Measurements from ENCODE around the gene PCDH10. TPM values are rescaled to one million over a fixed set of nuclear protein-coding genes. Genes with fewer than 3 reads are reported as not detected.

PCDH10 gene
- total RNA-seq, 2 donors from 2014 or later: 0.26 to 0.33 TPM

DNA sequence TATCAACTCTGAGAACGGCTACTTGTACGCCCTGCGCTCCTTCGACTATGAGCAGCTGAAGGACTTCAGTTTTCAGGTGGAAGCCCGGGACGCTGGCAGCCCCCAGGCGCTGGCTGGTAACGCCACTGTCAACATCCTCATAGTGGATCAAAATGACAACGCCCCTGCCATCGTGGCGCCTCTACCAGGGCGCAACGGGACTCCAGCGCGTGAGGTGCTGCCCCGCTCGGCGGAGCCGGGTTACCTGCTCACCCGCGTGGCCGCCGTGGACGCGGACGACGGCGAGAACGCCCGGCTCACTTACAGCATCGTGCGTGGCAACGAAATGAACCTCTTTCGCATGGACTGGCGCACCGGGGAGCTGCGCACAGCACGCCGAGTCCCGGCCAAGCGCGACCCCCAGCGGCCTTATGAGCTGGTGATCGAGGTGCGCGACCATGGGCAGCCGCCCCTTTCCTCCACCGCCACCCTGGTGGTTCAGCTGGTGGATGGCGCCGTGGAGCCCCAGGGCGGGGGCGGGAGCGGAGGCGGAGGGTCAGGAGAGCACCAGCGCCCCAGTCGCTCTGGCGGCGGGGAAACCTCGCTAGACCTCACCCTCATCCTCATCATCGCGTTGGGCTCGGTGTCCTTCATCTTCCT, 2.7 kb downstream of the PCDH10 start:
- WGBS, 2 donors: 1% methylated on average over 23 to 40 of the region's 62 CpGs
- H3K9me3 ChIP-seq: no peaks in the 10 kb centered on the region
- TF ChIP-seq POLR2A (IDR thresholded peaks at IDR 0.05): no peak
- TF ChIP-seq CTCF (IDR thresholded peaks at IDR 0.05): no peak
- intact Hi-C loops (cut with DNase I): no loop called here
- H3K4me1 ChIP-seq: peaks cover 61% of the 10 kb centered on the region
- no peak overlapping the region for H3K4me3 ChIP-seq
- no peaks in the 10 kb centered on the region for H3K36me3 ChIP-seq (replicated peaks in 1 of 2; ENCODE audit: insufficient read depth in 1 of 2, low read depth in 2 of 2)
- peaks cover 4 to 35% of the 10 kb centered on the region in 2 donors for H3K27me3 ChIP-seq
- DNase-seq: no peak
- ATAC-seq: no peak
- H3K27ac ChIP-seq: no peak overlapping the region

GRCh38 chr4:133152330-133152821, 3.3 kb downstream of the PCDH10 start:
- peaks cover 56% of the 10 kb centered on the region for H3K4me1 ChIP-seq
- no peak overlapping the region for H3K27ac ChIP-seq
- intact Hi-C loops (cut with DNase I): no loop called here
- peaks cover 9 to 35% of the 10 kb centered on the region in 2 donors for H3K27me3 ChIP-seq
- H3K36me3 ChIP-seq (replicated peaks in 1 of 2; ENCODE audit: insufficient read depth in 1 of 2, low read depth in 2 of 2): no peaks in the 10 kb centered on the region
- WGBS, 2 donors: 1 to 5% methylated on average over 11 to 26 of the region's 26 CpGs
- no peaks in the 10 kb centered on the region for H3K9me3 ChIP-seq
- ATAC-seq: no peak
- no peak overlapping the region for H3K4me3 ChIP-seq
- DNase-seq: no peak
- TF ChIP-seq CTCF (IDR thresholded peaks at IDR 0.05): no peak
- TF ChIP-seq POLR2A (IDR thresholded peaks at IDR 0.05): no peak

GRCh38 chr4:133152831-133153481, 3.9 kb downstream of the PCDH10 start:
- H3K27me3 ChIP-seq: peaks cover 9 to 32% of the 10 kb centered on the region in 2 donors
- WGBS, 2 donors: 1 to 2% methylated on average over 20 of the region's 20 CpGs
- no peak for ATAC-seq
- H3K4me3 ChIP-seq: no peak overlapping the region
- DNase-seq: no peak
- H3K9me3 ChIP-seq: no peaks in the 10 kb centered on the region
- intact Hi-C loops (cut with DNase I): no loop called here
- peaks cover 51% of the 10 kb centered on the region for H3K4me1 ChIP-seq
- H3K36me3 ChIP-seq (replicated peaks in 1 of 2; ENCODE audit: insufficient read depth in 1 of 2, low read depth in 2 of 2): no peaks in the 10 kb centered on the region
- TF ChIP-seq POLR2A (IDR thresholded peaks at IDR 0.05) (no peak), CTCF (IDR thresholded peaks at IDR 0.05) (no peak)
- no peak overlapping the region for H3K27ac ChIP-seq

DNA sequence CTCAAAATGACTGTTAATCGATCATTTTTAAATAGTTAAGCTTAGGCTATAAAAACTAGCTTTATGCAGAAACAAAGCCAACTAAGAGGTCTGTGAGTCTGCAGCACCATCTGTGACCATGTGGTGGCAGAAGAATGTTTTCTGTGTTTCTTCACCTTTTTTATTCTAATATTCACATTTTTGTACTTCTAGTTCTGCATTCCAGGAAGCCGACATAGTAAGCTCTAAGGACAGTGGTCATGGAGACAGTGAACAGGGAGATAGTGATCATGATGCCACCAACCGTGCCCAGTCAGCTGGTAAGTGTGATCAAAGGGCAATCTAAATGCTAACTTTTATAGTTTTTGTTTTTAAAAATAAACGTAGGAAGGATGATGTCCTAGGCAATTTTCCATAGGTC, 5.6 kb downstream of the PCDH10 start:
- Histone ChIP-seq H3K27ac (no peak overlapping the region), H3K4me3 (no peak overlapping the region), H3K4me1 (peaks cover 33% of the 10 kb centered on the region), H3K36me3 (replicated peaks in 1 of 2; ENCODE audit: insufficient read depth in 1 of 2, low read depth in 2 of 2) (no peaks in the 10 kb centered on the region), H3K9me3 (no peaks in the 10 kb centered on the region), H3K27me3 (peaks cover 9 to 21% of the 10 kb centered on the region in 2 donors)
- intact Hi-C loops (cut with DNase I): no loop called here
- ATAC-seq: no peak
- WGBS, 2 donors: 21 to 22% methylated on average over 4 of the region's 4 CpGs
- TF ChIP-seq POLR2A (IDR thresholded peaks at IDR 0.05): no peak
- TF ChIP-seq CTCF (IDR thresholded peaks at IDR 0.05): peak in 5 of 7 experiments; percentile 5 to 31 (median 27)
- DNase-seq: no peak

Data from body of pancreas (tissue), 4 donors.